SU-DHL-6 (cell line): ENCODE results near the gene CKM.

Experiments
- EZH2phosphoT487 ChIP-seq: fragments of 200-600 bp; sonication (generic), shearing (Covaris generic); conservative IDR thresholded peaks from 2 replicates; pipeline ENCODE4 v1.6.1; 2018; ENCODE audit warnings: mild to moderate bottlenecking, antibody characterized with exemption, low read length, moderate library complexity, mixed read lengths
- TF ChIP-seq, protein P1 (sequence below): fragments of 200-600 bp; sonication (generic); IDR thresholded peaks from one replicate; pipeline ENCODE4 v1.5.1; 2017; ENCODE audit warnings: antibody characterized with exemption, mild to moderate bottlenecking, low read length, moderate library complexity; ENCODE audit not compliant: insufficient read depth, poor library complexity, severe bottlenecking

GRCh38 chr19:45348367-45349125 is 25.9 kb upstream of the CKM start:
- TF ChIP-seq, protein P1, sequence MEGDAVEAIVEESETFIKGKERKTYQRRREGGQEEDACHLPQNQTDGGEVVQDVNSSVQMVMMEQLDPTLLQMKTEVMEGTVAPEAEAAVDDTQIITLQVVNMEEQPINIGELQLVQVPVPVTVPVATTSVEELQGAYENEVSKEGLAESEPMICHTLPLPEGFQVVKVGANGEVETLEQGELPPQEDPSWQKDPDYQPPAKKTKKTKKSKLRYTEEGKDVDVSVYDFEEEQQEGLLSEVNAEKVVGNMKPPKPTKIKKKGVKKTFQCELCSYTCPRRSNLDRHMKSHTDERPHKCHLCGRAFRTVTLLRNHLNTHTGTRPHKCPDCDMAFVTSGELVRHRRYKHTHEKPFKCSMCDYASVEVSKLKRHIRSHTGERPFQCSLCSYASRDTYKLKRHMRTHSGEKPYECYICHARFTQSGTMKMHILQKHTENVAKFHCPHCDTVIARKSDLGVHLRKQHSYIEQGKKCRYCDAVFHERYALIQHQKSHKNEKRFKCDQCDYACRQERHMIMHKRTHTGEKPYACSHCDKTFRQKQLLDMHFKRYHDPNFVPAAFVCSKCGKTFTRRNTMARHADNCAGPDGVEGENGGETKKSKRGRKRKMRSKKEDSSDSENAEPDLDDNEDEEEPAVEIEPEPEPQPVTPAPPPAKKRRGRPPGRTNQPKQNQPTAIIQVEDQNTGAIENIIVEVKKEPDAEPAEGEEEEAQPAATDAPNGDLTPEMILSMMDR: no peak
- no peak for TF ChIP-seq EZH2phosphoT487
